Stomach smooth muscle (tissue), 2 donors: ENCODE results near the gene PXDN.

ENCODE experiments used
- H3K27ac ChIP-seq: one replicate; pipeline ENCODE4 v1.7.0; 2013; ENCODE audit warnings: mild to moderate bottlenecking, low read length, inconsistent platforms
- H3K27me3 ChIP-seq, 2 donors: one replicate each; pipeline ENCODE4 v1.7.0; 2013; ENCODE audit warnings: low read length in 2 of 2; ENCODE audit not compliant: insufficient read depth in 2 of 2, control insufficient read depth in 1 of 2
- H3K36me3 ChIP-seq, 2 donors: one replicate each; pipeline ENCODE4 v1.7.0; 2013; ENCODE audit warnings: low read length in 2 of 2; ENCODE audit not compliant: control insufficient read depth in 2 of 2, insufficient read depth in 2 of 2
- H3K4me1 ChIP-seq: one replicate; pipeline ENCODE4 v1.7.0; 2013; ENCODE audit warnings: low read length; ENCODE audit not compliant: control insufficient read depth, insufficient read depth
- H3K4me3 ChIP-seq, 2 donors: one replicate each; pipeline ENCODE4 v1.7.0; 2013; ENCODE audit warnings: low read length in 2 of 2
- H3K9ac ChIP-seq, 2 donors: one replicate each; pipeline ENCODE4 v1.7.0; 2013; ENCODE audit warnings: low read length in 2 of 2, mild to moderate bottlenecking in 1 of 2
- H3K9me3 ChIP-seq, 2 donors: one replicate each; pipeline ENCODE4 v1.7.0; 2013; ENCODE audit warnings: low read length in 2 of 2; ENCODE audit not compliant: control insufficient read depth in 2 of 2
- donor health status: healthy.
- donor health status: Pancreatic carcinoma.

The PXDN gene

GRCh38 chr2:1603059-1603458, 141.3 kb downstream of the PXDN start:
- Histone ChIP-seq H3K27ac (no peak overlapping the region), H3K36me3 (no peaks in the 10 kb centered on the region), H3K27me3 (peaks cover 0 to 6% of the 10 kb centered on the region in 2 donors), H3K9me3 (no peaks in the 10 kb centered on the region), H3K4me1 (peaks cover 10% of the 10 kb centered on the region), H3K4me3 (no peak overlapping the region), H3K9ac (no peak overlapping the region)

- Histone ChIP-seq H3K9me3 (no peaks in the 10 kb centered on the region), H3K27me3 (peaks cover 0 to 10% of the 10 kb centered on the region in 2 donors), H3K36me3 (no peaks in the 10 kb centered on the region), H3K9ac (no peak overlapping the region), H3K4me3 (no peak overlapping the region), H3K4me1 (peaks cover 10% of the 10 kb centered on the region), H3K27ac (no peak overlapping the region)
These were observed 141.9 kb downstream of the PXDN start for GRCh38 chr2:1602278-1603010.

GRCh38 chr2:1601471-1602277, 142.6 kb downstream of the PXDN start:
- no peak overlapping the region for H3K4me3 ChIP-seq
- H3K36me3 ChIP-seq = no peaks in the 10 kb centered on the region
- no peaks in the 10 kb centered on the region for H3K9me3 ChIP-seq
- no peak overlapping the region for H3K27ac ChIP-seq
- H3K27me3 ChIP-seq = peaks cover 0 to 12% of the 10 kb centered on the region in 2 donors
- H3K4me1 ChIP-seq = peaks cover 10% of the 10 kb centered on the region
- H3K9ac ChIP-seq = no peak overlapping the region

- Histone ChIP-seq H3K9me3 (no peaks in the 10 kb centered on the region), H3K36me3 (no peaks in the 10 kb centered on the region), H3K4me3 (no peak overlapping the region), H3K9ac (no peak overlapping the region), H3K4me1 (peaks cover 10% of the 10 kb centered on the region), H3K27me3 (peaks cover 0 to 13% of the 10 kb centered on the region in 2 donors), H3K27ac (no peak overlapping the region)
These were observed 143.3 kb downstream of the PXDN start for GRCh38 chr2:1601067-1601412.

GRCh38 chr2:1600191-1601066, 143.9 kb downstream of the PXDN start:
- H3K9ac ChIP-seq = no peak overlapping the region
- no peaks in the 10 kb centered on the region for H3K9me3 ChIP-seq
- H3K27me3 ChIP-seq = peaks cover 0 to 13% of the 10 kb centered on the region in 2 donors
- H3K4me3 ChIP-seq = no peak overlapping the region
- H3K36me3 ChIP-seq = no peaks in the 10 kb centered on the region
- no peak overlapping the region for H3K27ac ChIP-seq
- peaks cover 7% of the 10 kb centered on the region for H3K4me1 ChIP-seq

- Histone ChIP-seq H3K27me3 (peaks cover 0 to 10% of the 10 kb centered on the region in 2 donors), H3K4me3 (no peak overlapping the region), H3K4me1 (peaks cover 7% of the 10 kb centered on the region), H3K27ac (no peak overlapping the region), H3K9ac (no peak overlapping the region), H3K36me3 (no peaks in the 10 kb centered on the region), H3K9me3 (no peaks in the 10 kb centered on the region)
These were observed 144.8 kb downstream of the PXDN start for GRCh38 chr2:1599301-1600085.

GRCh38 chr2:1598800-1599199, 145.5 kb downstream of the PXDN start:
- Histone ChIP-seq H3K27ac (no peak overlapping the region), H3K4me3 (no peak overlapping the region), H3K4me1 (peaks cover 8% of the 10 kb centered on the region), H3K9ac (no peak overlapping the region), H3K9me3 (no peaks in the 10 kb centered on the region), H3K27me3 (peaks cover 0 to 10% of the 10 kb centered on the region in 2 donors), H3K36me3 (no peaks in the 10 kb centered on the region)

GRCh38 chr2:1598041-1598710, 146.1 kb downstream of the PXDN start:
- Histone ChIP-seq H3K9me3 (no peaks in the 10 kb centered on the region), H3K4me3 (no peak overlapping the region), H3K27ac (no peak overlapping the region), H3K36me3 (no peaks in the 10 kb centered on the region), H3K9ac (no peak overlapping the region), H3K4me1 (peaks cover 15% of the 10 kb centered on the region), H3K27me3 (peaks cover 0 to 10% of the 10 kb centered on the region in 2 donors)

GRCh38 chr2:1595274-1595673, 149.0 kb downstream of the PXDN start:
- no peak overlapping the region for H3K9ac ChIP-seq
- H3K27ac ChIP-seq = no peak overlapping the region
- H3K36me3 ChIP-seq = no peaks in the 10 kb centered on the region
- no peak overlapping the region for H3K4me3 ChIP-seq
- H3K4me1 ChIP-seq = peaks cover 20% of the 10 kb centered on the region
- H3K9me3 ChIP-seq = no peaks in the 10 kb centered on the region
- peaks cover 0 to 13% of the 10 kb centered on the region in 2 donors for H3K27me3 ChIP-seq
